Measurements from ENCODE around the gene ARID3A.

ARID3A gene

GRCh38 chr19:940591-941291, 14.9 kb downstream of the ARID3A start:
- in situ Hi-C loops (cut with MboI; ENCODE audit: low pct_unique_long_range_greater_than_20kb, low sequenced_read_pairs) = no loop called here
- DNase-seq = no peak

- no peak for DNase-seq
- in situ Hi-C loops (cut with MboI; ENCODE audit: low pct_unique_long_range_greater_than_20kb, low sequenced_read_pairs) = no loop called here
Measured at GRCh38 chr19:941292-942132, 15.7 kb downstream of the ARID3A start.

- no peak for DNase-seq
- in situ Hi-C loops (cut with MboI; ENCODE audit: low pct_unique_long_range_greater_than_20kb, low sequenced_read_pairs) = no loop called here
Measured at GRCh38 chr19:942133-942645, 16.4 kb downstream of the ARID3A start.

- DNase-seq = no peak
- in situ Hi-C loops (cut with MboI; ENCODE audit: low pct_unique_long_range_greater_than_20kb, low sequenced_read_pairs) = no loop called here
Measured at GRCh38 chr19:943551-944170, 17.8 kb downstream of the ARID3A start.

- in situ Hi-C loops (cut with MboI; ENCODE audit: low pct_unique_long_range_greater_than_20kb, low sequenced_read_pairs) = no loop called here
- peak; percentile 74 for DNase-seq
Measured at GRCh38 chr19:944171-944567, 18.3 kb downstream of the ARID3A start.

- in situ Hi-C loops (cut with MboI; ENCODE audit: low pct_unique_long_range_greater_than_20kb, low sequenced_read_pairs) = no loop called here
- no peak for DNase-seq
Measured at GRCh38 chr19:944663-945241, 18.9 kb downstream of the ARID3A start.

GRCh38 chr19:945401-946252, 19.8 kb downstream of the ARID3A start:
- in situ Hi-C loops (cut with MboI; ENCODE audit: low pct_unique_long_range_greater_than_20kb, low sequenced_read_pairs) = no loop called here
- no peak for DNase-seq

- in situ Hi-C loops (cut with MboI; ENCODE audit: low pct_unique_long_range_greater_than_20kb, low sequenced_read_pairs) = no loop called here
- DNase-seq = no peak
Measured at GRCh38 chr19:947090-947706, 21.4 kb downstream of the ARID3A start.

GRCh38 chr19:947707-948539, 22.1 kb downstream of the ARID3A start:
- DNase-seq = peak; percentile 96
- in situ Hi-C loops (cut with MboI; ENCODE audit: low pct_unique_long_range_greater_than_20kb, low sequenced_read_pairs) = no loop called here

- DNase-seq = no peak
- in situ Hi-C loops (cut with MboI; ENCODE audit: low pct_unique_long_range_greater_than_20kb, low sequenced_read_pairs) = no loop called here
Measured at GRCh38 chr19:948842-949496, 23.1 kb downstream of the ARID3A start.

GRCh38 chr19:950352-951066, 24.7 kb downstream of the ARID3A start:
- in situ Hi-C loops (cut with MboI; ENCODE audit: low pct_unique_long_range_greater_than_20kb, low sequenced_read_pairs) = no loop called here
- DNase-seq = no peak

- DNase-seq = no peak
- in situ Hi-C loops (cut with MboI; ENCODE audit: low pct_unique_long_range_greater_than_20kb, low sequenced_read_pairs) = no loop called here
Measured at GRCh38 chr19:952049-952679, 26.3 kb downstream of the ARID3A start.

GRCh38 chr19:952680-953444, 27.0 kb downstream of the ARID3A start:
- no peak for DNase-seq
- in situ Hi-C loops (cut with MboI; ENCODE audit: low pct_unique_long_range_greater_than_20kb, low sequenced_read_pairs) = no loop called here

GRCh38 chr19:953445-954271, 27.8 kb downstream of the ARID3A start:
- in situ Hi-C loops (cut with MboI; ENCODE audit: low pct_unique_long_range_greater_than_20kb, low sequenced_read_pairs) = no loop called here
- no peak for DNase-seq

GRCh38 chr19:954272-954671, 28.4 kb downstream of the ARID3A start:
- in situ Hi-C loops (cut with MboI; ENCODE audit: low pct_unique_long_range_greater_than_20kb, low sequenced_read_pairs) = no loop called here
- DNase-seq = no peak

Data from KBM-7 (cell line).